ENCODE data around the gene MORC2.

- TF ChIP-seq RELA (IDR thresholded peaks at IDR 0.05; ENCODE audit: borderline replicate concordance, partially characterized antibody) (no peak), SMARCA5 (IDR thresholded peaks at IDR 0.05) (no peak), TCF12 (IDR thresholded peaks at IDR 0.05; ENCODE audit: low read depth, low read length) (no peak), CTCF (IDR thresholded peaks at IDR 0.05 in 2 of 3, conservative IDR thresholded peaks at IDR 0.05 in 1 of 3; ENCODE audit: control insufficient read depth in 2 of 3, extremely low read depth in 1 of 3, insufficient read depth in 1 of 3, low read depth in 3 of 3, low read length in 3 of 3) (no peak), FOS (IDR thresholded peaks at IDR 0.05; ENCODE audit: borderline replicate concordance, extremely low read depth, insufficient read length) (no peak), NFYB (IDR thresholded peaks at IDR 0.05; ENCODE audit: insufficient read depth, low read depth, low read length) (no peak), CHD1 (IDR thresholded peaks at IDR 0.05; ENCODE audit: low read depth, low read length) (no peak), HSF1 (IDR thresholded peaks at IDR 0.05; ENCODE audit: low read depth, low read length) (no peak), NFYA (IDR thresholded peaks at IDR 0.05; ENCODE audit: borderline replicate concordance, low read depth, low read length) (no peak), MYC (IDR thresholded peaks at IDR 0.05; ENCODE audit: insufficient read depth, insufficient read length, insufficient replicate concordance, low read length, severe bottlenecking) (no peak), PRDM15 (CRISPR knock-in tag; IDR thresholded peaks at IDR 0.05) (no peak), SREBF2 (IDR thresholded peaks at IDR 0.05; ENCODE audit: low read length) (no peak)
Observed at GRCh38 chr22:30889268-30889995, 79.1 kb downstream of the MORC2 start.

Measured in GM12878 (cell line).